ENCODE results near the gene SLC38A8.

Gene SLC38A8

GRCh38 chr16:84036131-84036530, 6.5 kb downstream of the SLC38A8 start:
- H3K27ac ChIP-seq = no peak overlapping the region
- TF ChIP-seq CTCF (conservative IDR thresholded peaks at IDR 0.05) = no peak

- no peak overlapping the region for H3K27ac ChIP-seq
- TF ChIP-seq CTCF (conservative IDR thresholded peaks at IDR 0.05) = no peak
Observed at GRCh38 chr16:84034516-84034915, 8.1 kb downstream of the SLC38A8 start.

- no peak for TF ChIP-seq CTCF (conservative IDR thresholded peaks at IDR 0.05)
- H3K27ac ChIP-seq = no peak overlapping the region
Observed at GRCh38 chr16:84033251-84034195, 9.1 kb downstream of the SLC38A8 start.

- no peak overlapping the region for H3K27ac ChIP-seq
- TF ChIP-seq CTCF (conservative IDR thresholded peaks at IDR 0.05) = no peak
Observed at GRCh38 chr16:84032458-84033178, 10.0 kb downstream of the SLC38A8 start.

- H3K27ac ChIP-seq = no peak overlapping the region
- TF ChIP-seq CTCF (conservative IDR thresholded peaks at IDR 0.05) = no peak
Observed at GRCh38 chr16:84031556-84031955, 11.0 kb downstream of the SLC38A8 start.

- TF ChIP-seq CTCF (conservative IDR thresholded peaks at IDR 0.05) = no peak
Observed at GRCh38 chr16:84029297-84030047, 13.1 kb downstream of the SLC38A8 start.

GRCh38 chr16:84027625-84028024, 15.0 kb downstream of the SLC38A8 start:
- TF ChIP-seq CTCF (conservative IDR thresholded peaks at IDR 0.05) = no peak
- H3K27ac ChIP-seq = no peak overlapping the region

More at GRCh38 chr16:84029297-84030047, 13.1 kb downstream of the SLC38A8 start:
- no peak overlapping the region for H3K27ac ChIP-seq
